Measurements from ENCODE around the gene LITAFD.
A peak's percentile ranks its signal among the peaks of the same experiment; 100 is the strongest.
"Not testable (repeated sequence)": the region's sequence is repeated elsewhere in the genome, so short reads cannot be mapped to it uniquely, and the experiment has no call there.

LITAFD gene

DNA sequence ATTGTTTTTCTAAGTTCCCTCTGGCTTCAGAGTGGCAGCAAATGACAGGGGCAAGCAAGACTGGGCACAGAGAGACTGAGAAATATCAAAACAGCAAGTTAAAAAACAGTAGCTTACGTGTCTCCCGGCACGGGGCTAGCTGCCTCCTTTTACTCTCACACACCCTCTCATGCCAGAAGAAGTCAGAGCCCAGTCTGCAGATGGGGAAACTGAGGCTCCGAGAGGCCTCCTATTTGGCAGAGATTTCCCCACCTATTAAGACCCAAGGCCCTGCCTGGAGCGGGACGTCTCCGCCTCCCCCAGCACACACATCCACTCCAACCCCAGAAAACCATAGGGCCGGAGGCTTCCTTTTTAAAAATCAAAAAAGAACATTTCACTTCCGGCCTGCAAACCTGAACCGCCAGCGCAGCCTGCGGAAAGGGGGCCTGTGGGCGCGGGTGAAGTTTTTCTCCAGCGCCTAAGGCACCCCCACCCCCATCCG is 14.2 kb upstream of the LITAFD start:
- H3K4me1 ChIP-seq, result peaks cover 0 to 64% (median 50%) of the 10 kb centered on the region in 4 donors
- TF ChIP-seq, protein P1, sequence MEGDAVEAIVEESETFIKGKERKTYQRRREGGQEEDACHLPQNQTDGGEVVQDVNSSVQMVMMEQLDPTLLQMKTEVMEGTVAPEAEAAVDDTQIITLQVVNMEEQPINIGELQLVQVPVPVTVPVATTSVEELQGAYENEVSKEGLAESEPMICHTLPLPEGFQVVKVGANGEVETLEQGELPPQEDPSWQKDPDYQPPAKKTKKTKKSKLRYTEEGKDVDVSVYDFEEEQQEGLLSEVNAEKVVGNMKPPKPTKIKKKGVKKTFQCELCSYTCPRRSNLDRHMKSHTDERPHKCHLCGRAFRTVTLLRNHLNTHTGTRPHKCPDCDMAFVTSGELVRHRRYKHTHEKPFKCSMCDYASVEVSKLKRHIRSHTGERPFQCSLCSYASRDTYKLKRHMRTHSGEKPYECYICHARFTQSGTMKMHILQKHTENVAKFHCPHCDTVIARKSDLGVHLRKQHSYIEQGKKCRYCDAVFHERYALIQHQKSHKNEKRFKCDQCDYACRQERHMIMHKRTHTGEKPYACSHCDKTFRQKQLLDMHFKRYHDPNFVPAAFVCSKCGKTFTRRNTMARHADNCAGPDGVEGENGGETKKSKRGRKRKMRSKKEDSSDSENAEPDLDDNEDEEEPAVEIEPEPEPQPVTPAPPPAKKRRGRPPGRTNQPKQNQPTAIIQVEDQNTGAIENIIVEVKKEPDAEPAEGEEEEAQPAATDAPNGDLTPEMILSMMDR (IDR thresholded peaks at IDR 0.05), result no peak
- H3K9me3 ChIP-seq, result no peaks in the 10 kb centered on the region
- H3K36me3 ChIP-seq, result no peaks in the 10 kb centered on the region
- intact Hi-C loops (cut with DNase I; ENCODE audit: low total_unique reads), result loop anchor here (5.0 to 10.0 kb wide), 4 partner anchors 71 to 227 kb away; partner anchors contain the start of genes ABAT, HAPSTR1, PMM2 and TMEM186
- H3K27ac ChIP-seq, result peak overlapping the region; percentile 81 to 85
- DNase-seq, result no peak
- peak overlapping the region; percentile 76 to 86 for H3K4me3 ChIP-seq
- no peaks in the 10 kb centered on the region for H3K27me3 ChIP-seq

DNA sequence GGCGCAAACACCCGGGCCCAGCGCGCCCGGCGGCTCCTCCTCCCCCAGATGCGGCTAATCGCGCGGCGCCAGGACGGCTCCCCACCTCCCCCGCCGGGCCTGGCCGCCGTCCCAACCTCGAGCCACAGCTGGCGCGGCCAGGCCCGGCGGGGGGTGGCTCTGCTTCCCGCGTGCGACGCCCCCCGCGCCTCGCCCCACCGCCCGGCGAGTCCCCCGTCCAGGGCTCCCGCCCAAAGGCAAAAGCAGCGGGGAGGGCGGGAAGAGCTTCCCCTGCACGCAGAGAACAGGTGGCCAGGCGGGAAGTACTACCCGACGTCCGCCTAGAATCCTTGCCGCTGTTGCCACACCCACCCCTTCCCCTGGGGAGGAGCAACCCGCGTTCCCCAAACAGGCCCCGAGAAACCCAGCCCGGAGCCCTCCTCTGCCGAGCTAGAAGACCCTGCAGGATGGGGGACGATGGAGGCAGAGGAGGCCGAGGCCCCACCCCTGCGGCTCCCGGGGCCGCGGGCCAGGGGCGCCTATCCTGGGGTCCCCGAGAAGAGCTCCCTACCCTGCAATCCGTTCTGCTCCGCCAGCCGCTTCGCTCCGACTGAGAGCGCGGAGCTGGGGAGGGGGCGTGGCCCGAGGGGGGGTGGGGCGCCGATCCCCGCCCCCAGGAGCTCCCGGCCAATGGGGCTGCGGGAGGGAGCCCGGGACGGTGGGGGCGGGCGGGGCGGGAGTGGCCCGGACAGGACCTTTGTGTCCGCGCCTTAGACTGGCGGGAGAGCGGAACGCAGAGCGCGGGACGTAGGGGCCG is 13.5 kb upstream of the LITAFD start, which contains the start of gene CARHSP1:
Gene CARHSP1, minus strand, starts transcription at position 591 of the 796 bp plus-strand sequence. CDS start 9,678 bp downstream, outside the sequence.
- H3K36me3 ChIP-seq, result no peaks in the 10 kb centered on the region
- TF ChIP-seq, protein P1 (IDR thresholded peaks at IDR 0.05), result no peak
- H3K9me3 ChIP-seq, result no peaks in the 10 kb centered on the region
- H3K4me3 ChIP-seq, result peak within 1 kb of the TSS; percentile 76 to 86
- intact Hi-C loops (cut with DNase I; ENCODE audit: low total_unique reads), result loop anchor here (1.0 to 10.0 kb wide), 5 partner anchors 71 to 247 kb away; partner anchors contain the start of genes ABAT, HAPSTR1, METTL22 and PMM2
- DNase-seq, result peak; percentile 85 to 92
- H3K4me1 ChIP-seq, result peaks cover 0 to 58% (median 45%) of the 10 kb centered on the region in 4 donors
- peak within 1 kb of the TSS; percentile 81 to 85 for H3K27ac ChIP-seq
- H3K27me3 ChIP-seq, result no peaks in the 10 kb centered on the region

DNA sequence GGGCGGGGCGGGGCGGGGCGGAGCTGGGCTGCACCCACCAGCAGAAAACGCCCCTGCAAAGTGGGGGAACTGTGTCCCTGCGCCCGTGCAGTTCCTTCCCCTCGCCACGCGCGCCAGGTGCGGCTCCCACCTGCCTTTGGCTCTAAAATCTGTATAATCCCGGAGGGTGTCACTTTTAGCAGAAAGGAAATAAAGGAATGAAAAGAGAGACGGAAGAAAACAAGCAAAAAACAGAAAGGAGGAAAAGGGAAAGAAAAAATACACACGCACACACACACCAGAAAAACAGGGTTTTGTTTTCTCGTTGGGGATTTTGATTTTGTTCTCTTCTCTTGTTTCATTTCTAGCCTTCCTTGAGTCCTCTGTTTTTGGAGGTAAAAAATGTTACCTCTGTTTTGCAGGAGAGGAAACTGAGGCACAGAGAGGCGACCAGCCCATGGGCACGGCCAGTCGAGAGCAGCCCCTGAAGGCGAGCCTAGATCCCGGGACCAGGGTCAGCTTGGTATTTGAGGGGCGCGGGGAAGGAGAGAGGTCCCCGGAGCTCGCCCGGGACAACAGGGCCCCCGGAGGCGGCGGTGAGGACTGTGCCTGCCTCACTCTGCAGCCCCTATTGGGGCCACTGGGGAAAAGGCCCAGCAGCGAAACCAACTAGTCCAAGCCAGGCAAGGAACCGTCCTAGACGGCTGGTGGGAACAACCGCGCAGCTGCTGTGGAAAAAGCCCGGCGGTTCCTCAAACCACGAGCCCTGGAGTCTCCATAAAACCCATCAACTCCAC is 12.8 kb upstream of the LITAFD start:
- H3K4me1 ChIP-seq, result peaks cover 0 to 55% (median 37%) of the 10 kb centered on the region in 4 donors
- TF ChIP-seq, protein P1 (IDR thresholded peaks at IDR 0.05), result no peak
- peak overlapping the region; percentile 76 to 86 for H3K4me3 ChIP-seq
- H3K36me3 ChIP-seq, result no peaks in the 10 kb centered on the region
- H3K27ac ChIP-seq, result peak overlapping the region; percentile 25 to 81
- no peaks in the 10 kb centered on the region for H3K9me3 ChIP-seq
- no peak for DNase-seq
- H3K27me3 ChIP-seq, result no peaks in the 10 kb centered on the region
- intact Hi-C loops (cut with DNase I; ENCODE audit: low total_unique reads), result loop anchor here (1.0 to 10.0 kb wide), 5 partner anchors 72 to 248 kb away; partner anchors contain the start of genes ABAT, HAPSTR1, METTL22 and PMM2

DNA sequence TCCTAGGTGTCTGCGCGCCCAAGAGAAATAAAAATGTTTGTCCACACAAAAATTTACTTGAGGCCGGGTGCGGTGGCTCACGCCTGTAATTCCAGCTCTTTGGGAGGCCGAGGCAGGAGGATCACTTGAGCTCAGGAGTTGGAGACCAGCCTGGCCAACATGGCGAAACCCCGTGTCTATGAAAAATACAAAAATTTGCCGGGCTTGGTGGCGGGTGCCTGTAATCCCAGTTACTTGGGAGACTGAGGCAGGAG is 12.2 kb upstream of the LITAFD start:
- not testable (repeated sequence) for H3K27ac ChIP-seq, H3K36me3 ChIP-seq, DNase-seq, H3K4me3 ChIP-seq, H3K27me3 ChIP-seq, H3K9me3 ChIP-seq
- intact Hi-C loops (cut with DNase I; ENCODE audit: low total_unique reads), result loop anchor here (1.0 to 10.0 kb wide), 5 partner anchors 73 to 249 kb away; partner anchors contain the start of genes ABAT, HAPSTR1, METTL22 and PMM2
- H3K4me1 ChIP-seq, result peaks cover 0 to 53% (median 32%) of the 10 kb centered on the region in 4 donors

DNA sequence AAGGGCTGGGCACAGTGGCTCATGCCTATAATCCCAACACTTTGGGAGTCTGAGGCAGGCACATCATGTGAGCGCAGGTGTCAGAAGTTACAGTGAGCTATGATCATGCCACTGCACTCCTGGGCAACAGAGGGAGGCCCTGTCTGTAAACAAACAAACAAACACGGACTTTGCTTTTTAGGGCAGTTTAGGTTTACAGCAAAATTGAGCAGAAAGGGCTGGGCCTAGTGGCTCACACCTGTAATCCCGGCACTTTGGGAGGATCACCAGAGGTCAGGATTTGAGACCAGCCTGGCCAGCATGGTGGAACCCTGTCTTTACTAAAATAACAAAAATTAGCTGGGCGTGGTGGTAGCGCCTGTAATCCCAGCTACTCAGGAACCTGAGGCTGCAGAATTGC is 10.1 kb upstream of the LITAFD start:
- H3K27ac ChIP-seq, result no peak overlapping the region
- H3K4me1 ChIP-seq, result peaks cover 0 to 31% (median 12%) of the 10 kb centered on the region in 4 donors
- TF ChIP-seq, protein P1 (IDR thresholded peaks at IDR 0.05), result no peak
- H3K4me3 ChIP-seq, result no peak overlapping the region
- no peak for DNase-seq
- no peaks in the 10 kb centered on the region for H3K9me3 ChIP-seq
- H3K27me3 ChIP-seq, result no peaks in the 10 kb centered on the region
- intact Hi-C loops (cut with DNase I; ENCODE audit: low total_unique reads), result no loop called here
- no peaks in the 10 kb centered on the region for H3K36me3 ChIP-seq

Measured in tibial artery (tissue), 4 donors.